SK-N-DZ (cell line): ENCODE measurements around the gene KHSRP.
"Not testable (repeated sequence)": the region's sequence is repeated elsewhere in the genome, so short reads cannot be mapped to it uniquely, and the experiment has no call there.

ENCODE experiments used
- DNase-seq: peaks from one replicate; pipeline ENCODE4 v3.0.0-alpha.2; 2015; ENCODE audit warnings: low spot score

The KHSRP gene

GRCh38 chr19:6451583-6452222 lies 27.1 kb upstream of the KHSRP start:
- DNase-seq, result no peak

GRCh38 chr19:6450166-6450565 lies 25.6 kb upstream of the KHSRP start:
- DNase-seq, result no peak

- DNase-seq, result no peak
Measured at GRCh38 chr19:6448045-6448444, 23.4 kb upstream of the KHSRP start.

- DNase-seq, result no peak
Measured at GRCh38 chr19:6446452-6446851, 21.8 kb upstream of the KHSRP start.

GRCh38 chr19:6443986-6444385 lies 19.4 kb upstream of the KHSRP start:
- no peak for DNase-seq

- no peak for DNase-seq
Measured at GRCh38 chr19:6442087-6442688, 17.6 kb upstream of the KHSRP start.

- no peak for DNase-seq
Measured at GRCh38 chr19:6440905-6441304, 16.3 kb upstream of the KHSRP start.

GRCh38 chr19:6439743-6440142 lies 15.1 kb upstream of the KHSRP start:
- no peak for DNase-seq

GRCh38 chr19:6433663-6434062 lies 9.1 kb upstream of the KHSRP start, which contains the start of gene SLC25A41:
SLC25A41 (minus strand) TSS chr19:6433763; CDS start chr19:6433693, 70 bp downstream.
- DNase-seq, result no peak

GRCh38 chr19:6433165-6433564 lies 8.6 kb upstream of the KHSRP start:
- DNase-seq, result no peak

GRCh38 chr19:6431891-6432290 lies 7.3 kb upstream of the KHSRP start:
- no peak for DNase-seq

- DNase-seq, result no peak
Measured at GRCh38 chr19:6429419-6430221, 5.0 kb upstream of the KHSRP start.

GRCh38 chr19:6428692-6429418 lies 4.2 kb upstream of the KHSRP start:
- DNase-seq, result not testable (repeated sequence)

GRCh38 chr19:6427131-6427530 lies 2.5 kb upstream of the KHSRP start:
- no peak for DNase-seq

GRCh38 chr19:6425732-6426620 lies 1.4 kb upstream of the KHSRP start:
- DNase-seq, result no peak

- DNase-seq, result peak; percentile 100
Measured at GRCh38 chr19:6424939-6425731, 524 bp upstream of the KHSRP start.

- no peak for DNase-seq
Measured at GRCh38 chr19:6423499-6424194, 964 bp downstream of the KHSRP start.

GRCh38 chr19:6421075-6422014 lies 3.3 kb downstream of the KHSRP start:
- no peak for DNase-seq
